OCI-M2 (cell line): Measurements from ENCODE around the gene NUDT3.
"Not testable (repeated sequence)": the region's sequence is repeated elsewhere in the genome, so short reads cannot be mapped to it uniquely, and the experiment has no call there.

ENCODE experiments used
- DNase-seq: peaks from one replicate; lab custom pipeline; 2025; ENCODE audit not compliant: unreplicated experiment; lab: John Stamatoyannopoulos, UW

The NUDT3 gene

GRCh38 chr6:34393191-34393965 lies 909 bp upstream of the NUDT3 start:
- no peak for DNase-seq

GRCh38 chr6:34391786-34392496 lies 528 bp downstream of the NUDT3 start:
- DNase-seq, result no peak

- DNase-seq, result no peak
These were observed 1.0 kb downstream of the NUDT3 start for GRCh38 chr6:34391473-34391785.

GRCh38 chr6:34390531-34391472 lies 1.7 kb downstream of the NUDT3 start:
- no peak for DNase-seq

GRCh38 chr6:34389034-34389433 lies 3.4 kb downstream of the NUDT3 start:
- DNase-seq, result no peak

GRCh38 chr6:34388421-34388820 lies 4.0 kb downstream of the NUDT3 start:
- DNase-seq, result no peak

GRCh38 chr6:34386316-34387137 lies 5.9 kb downstream of the NUDT3 start:
- no peak for DNase-seq

- DNase-seq, result no peak
These were observed 6.7 kb downstream of the NUDT3 start for GRCh38 chr6:34385793-34386195.

- DNase-seq, result no peak
These were observed 7.9 kb downstream of the NUDT3 start for GRCh38 chr6:34384321-34385153.

GRCh38 chr6:34383656-34384320 lies 8.7 kb downstream of the NUDT3 start:
- no peak for DNase-seq

GRCh38 chr6:34383161-34383631 lies 9.3 kb downstream of the NUDT3 start:
- no peak for DNase-seq

- no peak for DNase-seq
These were observed 11.4 kb downstream of the NUDT3 start for GRCh38 chr6:34381081-34381480.

GRCh38 chr6:34378470-34378869 lies 14.0 kb downstream of the NUDT3 start:
- no peak for DNase-seq

- no peak for DNase-seq
These were observed 14.5 kb downstream of the NUDT3 start for GRCh38 chr6:34377984-34378383.

- not testable (repeated sequence) for DNase-seq
These were observed 14.9 kb downstream of the NUDT3 start for GRCh38 chr6:34377571-34377970.

GRCh38 chr6:34375833-34376232 lies 16.6 kb downstream of the NUDT3 start:
- DNase-seq, result no peak

- no peak for DNase-seq
These were observed 18.0 kb downstream of the NUDT3 start for GRCh38 chr6:34374508-34374907.

- peak; percentile 37 for DNase-seq
These were observed 18.4 kb downstream of the NUDT3 start for GRCh38 chr6:34374069-34374468.

GRCh38 chr6:34373511-34373910 lies 19.0 kb downstream of the NUDT3 start:
- DNase-seq, result no peak
